ENCODE data around the gene MRPS18B. TPM values are rescaled to one million over a fixed set of nuclear protein-coding genes. Genes with fewer than 3 reads are reported as not detected.

Gene MRPS18B
- polyA plus RNA-seq, 1 of the 3 experiments (the other 2 are of a cell fraction), result 45.2 TPM

DNA sequence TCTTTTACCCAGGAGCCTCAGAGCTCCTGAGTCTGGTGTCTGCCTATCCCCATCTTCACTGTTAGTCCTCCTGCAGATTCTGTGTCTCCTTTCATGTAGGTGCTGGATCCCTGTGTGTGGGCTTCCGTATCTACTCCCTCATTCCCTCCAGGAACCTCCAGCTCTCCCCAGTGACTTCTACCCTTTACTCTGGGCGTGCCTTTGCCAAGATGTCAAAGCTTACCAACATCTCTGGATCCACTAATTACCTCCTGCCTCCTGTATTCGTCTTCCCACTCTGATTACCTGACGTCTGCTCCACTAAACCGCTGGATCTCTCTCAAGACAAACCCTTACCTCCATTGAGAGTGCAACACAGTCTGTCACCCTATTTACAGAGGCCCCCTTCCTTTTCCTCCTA, 27.1 kb downstream of the MRPS18B start:
- ChIA-PET CTCF (interaction anchor here (1.2 kb wide), 1 partner anchor 28 kb away, joined by 3 read pairs; the partner anchor contains the start of gene DHX16), POLR2A (interaction anchor here (0.6 kb wide), 1 partner anchor 57 kb away, joined by 5 read pairs; no protein-coding TSS in a partner anchor)
- no peaks in the 10 kb centered on the region for H4K20me1 ChIP-seq (ENCODE audit: insufficient read depth)

GRCh38 chr6:30645989-30646388, 28.3 kb downstream of the MRPS18B start:
- TF ChIP-seq ELF1 (IDR thresholded peaks at IDR 0.05), result no peak
- TF ChIP-seq YY1 (IDR thresholded peaks at IDR 0.05; ENCODE audit: low read depth), result no peak
- no peak for TF ChIP-seq SIN3A (IDR thresholded peaks at IDR 0.05; ENCODE audit: borderline replicate concordance, low read depth, low read length)
- no peak for TF ChIP-seq RFX5 (IDR thresholded peaks at IDR 0.05; ENCODE audit: low read length)
- TF ChIP-seq FOSL2 (IDR thresholded peaks at IDR 0.05; ENCODE audit: borderline replicate concordance, low read depth), result no peak
- no peak for TF ChIP-seq GABPA (IDR thresholded peaks at IDR 0.05; ENCODE audit: low read depth)
- TF ChIP-seq TEAD4 (IDR thresholded peaks at IDR 0.05; ENCODE audit: borderline replicate concordance, insufficient read depth), result no peak
- Histone ChIP-seq H3K36me3 (replicated peaks in 1 of 2; ENCODE audit: control insufficient read depth in 1 of 2, insufficient read depth in 2 of 2, low read length in 1 of 2) (peaks cover 18 to 40% of the 10 kb centered on the region in 2 experiments), H3K27ac (ENCODE audit: low read depth in 2 of 2, low read length in 1 of 2) (peak overlapping the region; percentile 29 to 51; a peak in 2 of 4 replicates), H2AFZ (ENCODE audit: low read depth) (no peak overlapping the region), H3K27me3 (ENCODE audit: insufficient read depth) (no peaks in the 10 kb centered on the region), H3K9ac (no peak overlapping the region), H3F3A (replicated peaks; ENCODE audit: insufficient read depth) (peaks cover 17% of the 10 kb centered on the region), H3K79me2 (ENCODE audit: insufficient read depth) (peaks cover 32% of the 10 kb centered on the region), H4K20me1 (ENCODE audit: insufficient read depth) (no peaks in the 10 kb centered on the region), H3K4me3 (ENCODE audit: low read depth in 2 of 2, low read length in 1 of 2) (no peak overlapping the region), H3K9me3 (no peaks in the 10 kb centered on the region), H3K4me1 (ENCODE audit: control insufficient read depth in 1 of 2, insufficient read depth in 2 of 2, low read depth in 1 of 2, low read length in 1 of 2) (peaks cover 0 to 6% of the 10 kb centered on the region in 2 experiments; a peak in 2 of 4 replicates), H3K9me2 (no peaks in the 10 kb centered on the region), H3K4me2 (peak overlapping the region; percentile 97; the same call in 1 of the 2 replicates)
- 32% methylated on average over 1 of the region's 1 CpG for whole genome bisulfite sequencing (ENCODE audit: low lambda C conversion rate)
- ChIA-PET CTCF (interaction anchor here (0.6 to 0.9 kb wide), 3 partner anchors 27 to 996 kb away, joined by 3 to 4 read pairs (median 4); partner anchors contain the start of gene DHX16), POLR2A (no interaction called here)
- DNase-seq, result no peak

More for the DNA sequence above, 27.1 kb downstream of the MRPS18B start:
- Histone ChIP-seq H3K4me2 (no peak overlapping the region), H3K79me2 (ENCODE audit: insufficient read depth) (peaks cover 31% of the 10 kb centered on the region), H2AFZ (ENCODE audit: low read depth) (no peak overlapping the region), H3K9me2 (no peaks in the 10 kb centered on the region), H3K27me3 (ENCODE audit: insufficient read depth) (no peaks in the 10 kb centered on the region), H3K36me3 (replicated peaks in 1 of 2; ENCODE audit: control insufficient read depth in 1 of 2, insufficient read depth in 2 of 2, low read length in 1 of 2) (peaks cover 24 to 50% of the 10 kb centered on the region in 2 experiments), H3K9me3 (no peaks in the 10 kb centered on the region), H3F3A (replicated peaks; ENCODE audit: insufficient read depth) (peaks cover 17% of the 10 kb centered on the region), H3K4me3 (ENCODE audit: low read depth in 2 of 2, low read length in 1 of 2) (no peak overlapping the region), H3K4me1 (ENCODE audit: control insufficient read depth in 1 of 2, insufficient read depth in 2 of 2, low read depth in 1 of 2, low read length in 1 of 2) (peaks cover 0 to 6% of the 10 kb centered on the region in 2 experiments; a peak in 2 of 4 replicates), H3K27ac (ENCODE audit: low read depth in 2 of 2, low read length in 1 of 2) (no peak overlapping the region), H3K9ac (no peak overlapping the region)
- TF ChIP-seq TAF1 (IDR thresholded peaks at IDR 0.05; ENCODE audit: borderline replicate concordance, low read depth, low read length) (no peak), ELF1 (IDR thresholded peaks at IDR 0.05) (no peak), MXI1 (IDR thresholded peaks at IDR 0.05; ENCODE audit: low read depth, low read length) (no peak)
- DNase-seq, result no peak
- 91% methylated on average over 5 of the region's 5 CpGs for WGBS (ENCODE audit: low lambda C conversion rate)

- H3K27me3 ChIP-seq (ENCODE audit: insufficient read depth), result no peaks in the 10 kb centered on the region
- TF ChIP-seq NRF1 (IDR thresholded peaks at IDR 0.05; ENCODE audit: low read depth, low read length), result peak; percentile 96
- TF ChIP-seq PBX3 (IDR thresholded peaks at IDR 0.05), result 0 out of 2 replicates have a peak, but pooled peaks have one; percentile 17
- TF ChIP-seq EP300 (IDR thresholded peaks at IDR 0.05; ENCODE audit: borderline replicate concordance in 1 of 2, low read depth in 1 of 2, low read length in 1 of 2), result no peak
- 13% methylated on average over 34 of the region's 37 CpGs for WGBS (ENCODE audit: low lambda C conversion rate)
- ChIA-PET POLR2A (interaction anchor here (1.0 kb wide), 1 partner anchor 32 kb away, joined by 7 read pairs; no protein-coding TSS in a partner anchor), CTCF (interaction anchor here (0.9 kb wide), 2 partner anchors 26 to 106 kb away, joined by 3 to 4 read pairs; partner anchors contain the start of gene DHX16)
- peaks cover 32% of the 10 kb centered on the region for H3K79me2 ChIP-seq (ENCODE audit: insufficient read depth)
- no peaks in the 10 kb centered on the region for H3K9me2 ChIP-seq
- H3K27ac ChIP-seq (ENCODE audit: low read depth in 2 of 2, low read length in 1 of 2), result peak within 1 kb of the TSS; percentile 77 to 94
- H3K9me3 ChIP-seq, result no peaks in the 10 kb centered on the region
- peak within 1 kb of the TSS; percentile 84 for H3K9ac ChIP-seq
- no peaks in the 10 kb centered on the region for H4K20me1 ChIP-seq (ENCODE audit: insufficient read depth)
- H3F3A ChIP-seq (replicated peaks; ENCODE audit: insufficient read depth), result peaks cover 17% of the 10 kb centered on the region
- peaks cover 0 to 6% of the 10 kb centered on the region in 2 experiments; a peak in 2 of 4 replicates for H3K4me1 ChIP-seq (ENCODE audit: control insufficient read depth in 1 of 2, insufficient read depth in 2 of 2, low read depth in 1 of 2, low read length in 1 of 2)
- peaks cover 23 to 33% of the 10 kb centered on the region in 2 experiments for H3K36me3 ChIP-seq (replicated peaks in 1 of 2; ENCODE audit: control insufficient read depth in 1 of 2, insufficient read depth in 2 of 2, low read length in 1 of 2)
- H3K4me2 ChIP-seq, result peak within 1 kb of the TSS; percentile 97
- peak within 1 kb of the TSS; percentile 84 for H3K4me3 ChIP-seq (ENCODE audit: low read depth in 2 of 2, low read length in 1 of 2)
- peak; percentile 97 for DNase-seq
- H2AFZ ChIP-seq (ENCODE audit: low read depth), result peak within 1 kb of the TSS; percentile 68
Observed at GRCh38 chr6:30646450-30647241, 29.0 kb downstream of the MRPS18B start, which contains the start of gene C6orf136. Gene C6orf136, plus strand, starts transcription at chr6:30647133. Its CDS starts 99 bp downstream, at chr6:30647232.

Data from SK-N-SH (cell line).